ENCODE measurements around the gene ATXN2L. TPM values are rescaled to one million over a fixed set of nuclear protein-coding genes. Genes with fewer than 3 reads are reported as not detected.
A peak's percentile ranks its signal among the peaks of the same experiment; 100 is the strongest.
"Not testable (repeated sequence)": the region's sequence is repeated elsewhere in the genome, so short reads cannot be mapped to it uniquely, and the experiment has no call there.

Gene ATXN2L
- 163 TPM for polyA plus RNA-seq (2013, experiment 1 of 2; ENCODE audit: insufficient read length)
- polyA plus RNA-seq (2013, experiment 2 of 2; ENCODE audit: insufficient read length), result 103 TPM

GRCh38 chr16:28822520-28823290 is at the start of gene ATXN2L:
Gene ATXN2L, plus strand, starts transcription at chr16:28822999. Its CDS starts 261 bp downstream, at chr16:28823260.
- DNase-seq, result peak; percentile 96

GRCh38 chr16:28781697-28782096 is 41.1 kb upstream of the ATXN2L start:
- not testable (repeated sequence) for DNase-seq

GRCh38 chr16:28782357-28782756 is 40.4 kb upstream of the ATXN2L start:
- not testable (repeated sequence) for DNase-seq

GRCh38 chr16:28802235-28803019 is 20.4 kb upstream of the ATXN2L start:
- peak; percentile 83 for DNase-seq

GRCh38 chr16:28807445-28808120 is 15.2 kb upstream of the ATXN2L start:
- not testable (repeated sequence) for DNase-seq

- no peak for DNase-seq
Measured at GRCh38 chr16:28820016-28820415, 2.8 kb upstream of the ATXN2L start.

GRCh38 chr16:28820546-28820945 is 2.3 kb upstream of the ATXN2L start:
- DNase-seq, result not testable (repeated sequence)

GRCh38 chr16:28821874-28822519 is 802 bp upstream of the ATXN2L start:
- DNase-seq, result no peak

GRCh38 chr16:28823291-28823872 is 583 bp downstream of the ATXN2L start:
- DNase-seq, result no peak

- DNase-seq, result peak; percentile 98
Measured at GRCh38 chr16:28823873-28824716, 1.3 kb downstream of the ATXN2L start.

GRCh38 chr16:28824717-28824973 is 1.8 kb downstream of the ATXN2L start:
- no peak for DNase-seq

GRCh38 chr16:28826141-28826540 is 3.3 kb downstream of the ATXN2L start:
- DNase-seq, result no peak

- DNase-seq, result no peak
Measured at GRCh38 chr16:28829747-28830146, 6.9 kb downstream of the ATXN2L start.

- DNase-seq, result no peak
Measured at GRCh38 chr16:28830531-28830930, 7.7 kb downstream of the ATXN2L start.

- DNase-seq, result no peak
Measured at GRCh38 chr16:28834349-28834748, 11.6 kb downstream of the ATXN2L start.

GRCh38 chr16:28834873-28835863 is 12.4 kb downstream of the ATXN2L start:
- no peak for DNase-seq

GRCh38 chr16:28835864-28836760 is 13.3 kb downstream of the ATXN2L start:
- no peak for DNase-seq

- no peak for DNase-seq
Measured at GRCh38 chr16:28836761-28837064, 13.9 kb downstream of the ATXN2L start.
